Measurements from ENCODE around the gene PSME2.

GRCh38 chr14:24133735-24134134 is 12.7 kb downstream of the PSME2 start:
- TF ChIP-seq CTCF (conservative IDR thresholded peaks at IDR 0.05 in 1 of 2, IDR thresholded peaks at IDR 0.05 in 1 of 2; ENCODE audit: extremely low read depth in 1 of 2, insufficient read depth in 1 of 2, low read depth in 1 of 2, low read length in 2 of 2), result no peak
- TF ChIP-seq EZH2 (IDR thresholded peaks at IDR 0.05; ENCODE audit: borderline replicate concordance, low read length), result no peak

Data from mammary epithelial cell (primary cell).